Globus pallidus (tissue), 1 donor: Measurements from ENCODE around the gene RHOXF1.
"Not testable (repeated sequence)": the region's sequence is repeated elsewhere in the genome, so short reads cannot be mapped to it uniquely, and the experiment has no call there.

Experiments
- DNase-seq: peaks from one replicate; pipeline ENCODE4 v3.0.0-alpha.2; 2015; ENCODE audit warnings: low spot score

The RHOXF1 gene

DNA sequence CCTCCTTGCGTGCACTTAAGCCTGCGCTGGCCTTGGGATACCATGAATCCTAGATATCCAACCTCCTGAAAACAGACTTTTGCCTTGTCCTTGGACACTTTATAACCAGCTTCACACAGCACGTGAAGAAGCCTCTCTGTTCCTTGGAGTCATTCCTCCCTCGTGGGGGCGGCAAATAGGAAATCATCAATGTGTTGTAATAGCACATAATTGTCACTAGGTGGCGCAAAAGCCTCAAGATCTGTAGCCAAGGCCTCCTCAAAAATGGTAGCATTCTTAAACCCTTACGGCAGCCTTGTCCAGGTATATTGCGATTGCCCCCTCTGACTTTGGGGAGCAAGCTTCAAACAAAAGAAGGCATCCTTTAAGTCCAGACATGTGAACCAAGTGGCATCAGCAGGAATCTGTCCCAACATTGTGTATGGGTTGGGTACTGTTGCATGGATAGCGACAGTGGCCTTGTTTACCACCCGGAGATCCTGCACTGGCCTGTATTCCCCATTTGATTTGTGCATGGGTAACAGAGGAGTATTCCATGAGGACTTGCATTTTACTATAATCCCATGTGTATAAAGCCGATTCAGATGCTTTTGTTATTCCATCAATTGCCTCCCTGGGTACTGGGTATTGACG is 30.0 kb downstream of the RHOXF1 start:
- DNase-seq: not testable (repeated sequence)

DNA sequence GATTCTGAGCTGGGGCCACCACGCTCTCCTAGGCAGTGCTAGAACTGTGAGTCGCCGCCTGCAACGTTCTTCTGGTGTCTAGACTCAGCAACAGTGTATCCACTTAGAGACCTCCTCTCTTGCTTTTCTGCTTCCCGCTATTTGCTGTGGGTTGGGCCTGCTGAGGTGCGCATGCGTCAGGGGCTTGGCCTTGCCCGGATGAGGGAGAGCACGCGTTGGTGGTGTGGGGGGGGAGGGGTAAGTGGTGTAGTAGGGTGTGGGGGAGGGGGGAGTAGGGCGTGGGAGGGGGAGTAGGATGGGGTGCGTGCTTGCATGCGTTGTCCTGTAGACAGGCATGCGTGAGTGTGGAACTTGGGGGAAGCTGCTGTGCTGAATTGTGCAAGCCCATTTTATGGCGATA is 38.1 kb downstream of the RHOXF1 start, which contains the start of gene RHOXF2B:
Gene RHOXF2B, minus strand, starts transcription at position 101 of the 400 bp plus-strand sequence. CDS start 138 bp downstream, outside the sequence.
- not testable (repeated sequence) for DNase-seq

DNA sequence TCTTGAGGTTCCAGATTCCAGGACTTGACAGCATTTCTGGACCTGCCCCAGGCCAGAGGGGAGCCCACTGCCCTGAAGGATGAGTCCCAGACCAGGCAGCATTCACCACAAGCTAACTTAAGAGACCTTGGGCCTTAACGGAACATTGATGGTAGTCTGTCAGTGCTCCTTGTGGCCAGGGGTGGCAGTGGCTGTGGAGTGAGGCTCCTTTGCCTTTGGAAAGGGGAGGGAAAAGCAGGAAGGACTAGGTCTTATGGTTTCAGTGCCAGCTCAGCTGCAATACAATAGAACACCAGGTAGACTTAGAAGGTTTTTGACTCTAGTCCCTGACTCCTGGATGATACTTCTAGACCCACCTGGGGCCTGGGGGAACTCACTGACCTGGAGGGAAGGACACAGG is 49.5 kb downstream of the RHOXF1 start:
- DNase-seq: not testable (repeated sequence)
